Caco-2 (cell line): ENCODE measurements around the gene PSD4. TPM values are rescaled to one million over a fixed set of nuclear protein-coding genes. Genes with fewer than 3 reads are reported as not detected.

Experiments
- BruUV-seq: library from RNA; stranded (reverse); fragments of 400-500 nt; replicated peaks from 2 replicates; lab custom pipeline; 2021; lab: Mats Ljungman, UMichigan
- CTCF ChIA-PET: fragments of 300-600 bp; sonication (Branson Sonifier 250); formaldehyde crosslinking; loops from one replicate; lab custom pipeline; 2022; ENCODE audit warnings: antibody characterized with exemption; lab: Charles Lee
- POLR2A ChIA-PET: fragments of 300-600 bp; sonication (Branson Sonifier 250); formaldehyde crosslinking; loops from one replicate; lab custom pipeline; 2022; ENCODE audit warnings: antibody characterized with exemption; lab: Charles Lee
- DNase-seq, 2 experiments: peaks; one replicate each; pipeline versions ENCODE4 v3.0.0 to v3.0.0-alpha.2; 2020 to 2022
- H3K27me3 ChIP-seq: replicated peaks from 2 replicates; pipeline ENCODE4 v1.6.0; 2011; ENCODE audit warnings: low read length; ENCODE audit not compliant: control insufficient read depth, insufficient read depth
- H3K36me3 ChIP-seq: 2 replicates; pipeline ENCODE4 v1.5.1; 2011; ENCODE audit warnings: low read length; ENCODE audit not compliant: control insufficient read depth, insufficient read depth
- H3K4me1 ChIP-seq: fragments of 250-450 bp; sonication (Bioruptor Pico); 2 replicates; pipeline ENCODE4 v1.5.1; 2020; ENCODE audit warnings: mild to moderate bottlenecking
- H3K4me3 ChIP-seq: 2 replicates; pipeline ENCODE4 v1.5.1; 2011; ENCODE audit warnings: low read depth, mild to moderate bottlenecking, control low read depth, low read length
- H3K9me3 ChIP-seq: fragments of 250-450 bp; sonication (Bioruptor Pico); 2 replicates; pipeline ENCODE4 v1.5.1; 2020; ENCODE audit warnings: mild to moderate bottlenecking, moderate library complexity
- H3K27ac Mint-ChIP-seq: one replicate; pipeline ENCODE4 v1.8.0; 2022; ENCODE audit warnings: mixed read lengths; ENCODE audit not compliant: unreplicated experiment
- H3K27me3 Mint-ChIP-seq: one replicate; pipeline ENCODE4 v1.8.0; 2022; ENCODE audit warnings: mixed read lengths; ENCODE audit not compliant: insufficient read depth, unreplicated experiment
- H3K36me3 Mint-ChIP-seq: one replicate; pipeline ENCODE4 v1.8.0; 2022; ENCODE audit warnings: mild to moderate bottlenecking, mixed read lengths; ENCODE audit not compliant: insufficient read depth, unreplicated experiment
- H3K4me1 Mint-ChIP-seq: one replicate; pipeline ENCODE4 v1.8.0; 2022; ENCODE audit warnings: low read depth, mixed read lengths; ENCODE audit not compliant: unreplicated experiment
- H3K4me3 Mint-ChIP-seq: one replicate; pipeline ENCODE4 v1.8.0; 2022; ENCODE audit warnings: mild to moderate bottlenecking, moderate library complexity, mixed read lengths; ENCODE audit not compliant: unreplicated experiment
- H3K9me3 Mint-ChIP-seq: one replicate; pipeline ENCODE4 v1.8.0; 2022; ENCODE audit warnings: mixed read lengths; ENCODE audit not compliant: unreplicated experiment
- CTCF ChIP-seq, 2 experiments: fragments of 200-600 bp in 1 of 2; IDR thresholded peaks; 1 replicate in 1 of 2; 2 replicates in 1 of 2; pipeline versions ENCODE4 v1.5.1 to v1.8.0; 2011 to 2022; ENCODE audit warnings: antibody characterized with exemption in 1 of 2, control low read depth in 1 of 2, inconsistent platforms in 1 of 2, low read depth in 1 of 2, low read length in 1 of 2, mild to moderate bottlenecking in 1 of 2, moderate library complexity in 1 of 2; ENCODE audit not compliant: insufficient read depth in 1 of 2, severe bottlenecking in 1 of 2, unreplicated experiment in 1 of 2
- intact Hi-C: fragments of 100-400 bp; cut with micrococcal nuclease; formaldehyde crosslinking; loops from one replicate; pipeline ENCODE4 v1.10.0; 2022; ENCODE audit not compliant: unreplicated experiment
- total RNA-seq: library from RNA; stranded (reverse); gene quantifications from 2 replicates; pipeline ENCODE4 v1.2.3, GENCODE V29; 2022

PSD4 gene
- total RNA-seq, 1 experiment from 2014 or later, result 18.7 TPM

DNA sequence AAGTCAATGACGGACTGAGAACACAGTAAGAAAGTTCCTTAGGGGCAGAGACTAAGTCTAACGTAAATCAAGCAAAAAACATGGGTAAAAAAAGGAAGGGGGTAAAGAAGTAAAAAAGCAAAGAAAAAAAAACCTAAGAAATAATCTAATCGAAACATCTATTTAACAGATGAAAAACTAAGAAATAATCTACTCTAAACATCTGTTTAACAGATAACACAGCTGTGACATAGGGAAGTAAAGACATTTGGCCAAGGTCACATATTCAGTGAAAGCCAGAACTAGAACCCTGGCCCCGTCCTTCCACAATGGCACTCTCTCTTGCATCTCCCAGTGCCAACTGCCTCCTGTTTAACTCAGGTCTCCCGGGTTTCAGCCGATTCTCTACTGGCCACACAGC, 48.1 kb downstream of the PSD4 start:
- CTCF ChIA-PET, result no interaction called here
- intact Hi-C loops, result no loop called here

GRCh38 chr2:113223813-113224212, 50.0 kb downstream of the PSD4 start:
- ChIA-PET CTCF (no interaction called here), POLR2A (no interaction called here)
- Mint-ChIP-seq H3K36me3 (no peaks in the 10 kb centered on the region), H3K27ac (no peak overlapping the region), H3K9me3 (no peaks in the 10 kb centered on the region), H3K27me3 (no peaks in the 10 kb centered on the region), H3K4me1 (peaks cover 19% of the 10 kb centered on the region), H3K4me3 (no peak overlapping the region)
- no peaks in the 10 kb centered on the region for H3K27me3 ChIP-seq
- TF ChIP-seq CTCF (IDR thresholded peaks at IDR 0.05; ENCODE audit: insufficient read depth in 1 of 2, low read depth in 1 of 2, low read length in 1 of 2, severe bottlenecking in 1 of 2, unreplicated experiment in 1 of 2), result no peak
- BruUV-seq, result no TSS peak
- H3K36me3 ChIP-seq, result no peaks in the 10 kb centered on the region
- DNase-seq, result no peak
- intact Hi-C loops, result no loop called here
- H3K4me3 ChIP-seq, result no peak overlapping the region
- H3K9me3 ChIP-seq, result no peaks in the 10 kb centered on the region
- peaks cover 46% of the 10 kb centered on the region for H3K4me1 ChIP-seq

More for the DNA sequence above, 48.1 kb downstream of the PSD4 start:
- H3K4me1 Mint-ChIP-seq, result peaks cover 21% of the 10 kb centered on the region
- BruUV-seq, result no TSS peak
- DNase-seq, result no peak
- peaks cover 6% of the 10 kb centered on the region for H3K36me3 Mint-ChIP-seq
- Histone ChIP-seq H3K27me3 (no peaks in the 10 kb centered on the region), H3K9me3 (no peaks in the 10 kb centered on the region), H3K4me1 (peaks cover 48% of the 10 kb centered on the region), H3K36me3 (no peaks in the 10 kb centered on the region), H3K4me3 (no peak overlapping the region)
- H3K4me3 Mint-ChIP-seq, result no peak overlapping the region
- no peaks in the 10 kb centered on the region for H3K27me3 Mint-ChIP-seq
- H3K9me3 Mint-ChIP-seq, result no peaks in the 10 kb centered on the region
- no peak overlapping the region for H3K27ac Mint-ChIP-seq
- POLR2A ChIA-PET, result interaction anchor here (2.4 kb wide), 1 partner anchor 14 kb away, joined by 12 read pairs; no protein-coding TSS in a partner anchor
- TF ChIP-seq CTCF (IDR thresholded peaks at IDR 0.05; ENCODE audit: insufficient read depth in 1 of 2, low read depth in 1 of 2, low read length in 1 of 2, severe bottlenecking in 1 of 2, unreplicated experiment in 1 of 2), result no peak

DNA sequence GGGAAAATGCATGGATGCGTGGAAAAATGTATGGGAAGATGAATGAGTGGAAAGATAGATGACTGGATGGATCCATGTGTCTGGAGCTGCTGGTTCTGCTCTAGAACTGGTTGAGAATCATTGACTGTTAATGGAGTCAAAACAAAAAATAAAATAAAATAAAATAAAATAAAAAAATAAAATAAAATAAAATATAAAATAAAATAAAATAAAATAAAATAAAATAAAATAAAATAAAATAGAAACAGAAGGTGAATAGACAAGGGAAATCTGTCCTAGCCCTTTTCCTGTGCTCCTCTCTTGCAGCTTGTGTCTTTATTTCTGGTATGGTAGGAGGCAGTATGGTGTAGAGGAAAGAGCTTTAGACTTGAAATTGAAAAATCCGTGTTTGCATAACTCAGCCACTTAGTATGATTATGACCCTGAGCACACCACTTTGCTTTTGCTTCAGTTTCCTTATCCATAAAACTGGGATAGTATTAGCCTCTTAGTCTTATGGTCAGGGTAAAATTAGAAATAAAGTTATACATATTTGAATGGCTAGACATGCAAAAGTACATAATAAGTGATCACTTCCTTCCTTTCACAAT, 51.0 kb downstream of the PSD4 start:
- Mint-ChIP-seq H3K36me3 (no peaks in the 10 kb centered on the region), H3K4me3 (no peak overlapping the region), H3K9me3 (no peaks in the 10 kb centered on the region), H3K27ac (no peak overlapping the region), H3K27me3 (no peaks in the 10 kb centered on the region), H3K4me1 (peaks cover 26% of the 10 kb centered on the region)
- no peak for DNase-seq
- H3K4me3 ChIP-seq, result no peak overlapping the region
- no peak for TF ChIP-seq CTCF (IDR thresholded peaks at IDR 0.05; ENCODE audit: insufficient read depth in 1 of 2, low read depth in 1 of 2, low read length in 1 of 2, severe bottlenecking in 1 of 2, unreplicated experiment in 1 of 2)
- intact Hi-C loops, result no loop called here
- no peaks in the 10 kb centered on the region for H3K27me3 ChIP-seq
- POLR2A ChIA-PET, result no interaction called here
- BruUV-seq, result no TSS peak
- CTCF ChIA-PET, result interaction anchor here (0.9 kb wide), 2 partner anchors 21 to 26 kb away, joined by 3 to 6 read pairs; no protein-coding TSS in a partner anchor
- no peaks in the 10 kb centered on the region for H3K36me3 ChIP-seq
- H3K4me1 ChIP-seq, result peaks cover 46% of the 10 kb centered on the region
- H3K9me3 ChIP-seq, result no peaks in the 10 kb centered on the region
